Neuron (in vitro differentiated cells): ENCODE results near the gene PDLIM5.

ENCODE experiments used
- H2AFZ ChIP-seq: one replicate; pipeline ENCODE4 v1.6.1; 2013; ENCODE audit warnings: low read depth, mild to moderate bottlenecking, inconsistent platforms, low read length, moderate library complexity
- H3K27me3 ChIP-seq: one replicate; pipeline ENCODE4 v1.6.1; 2013; ENCODE audit warnings: low read length; ENCODE audit not compliant: insufficient read depth
- H3K36me3 ChIP-seq: one replicate; pipeline ENCODE4 v1.6.1; 2013; ENCODE audit warnings: low read length; ENCODE audit not compliant: insufficient read depth
- H3K4me1 ChIP-seq: one replicate; pipeline ENCODE4 v1.6.1; 2013; ENCODE audit warnings: low read length; ENCODE audit not compliant: insufficient read depth
- H3K4me3 ChIP-seq: 2 replicates; pipeline ENCODE4 v1.5.1; 2013; ENCODE audit warnings: mild to moderate bottlenecking, low read length, moderate library complexity
- H3K9me3 ChIP-seq: one replicate; pipeline ENCODE4 v1.6.1; 2013; ENCODE audit warnings: low read length

Gene PDLIM5

DNA sequence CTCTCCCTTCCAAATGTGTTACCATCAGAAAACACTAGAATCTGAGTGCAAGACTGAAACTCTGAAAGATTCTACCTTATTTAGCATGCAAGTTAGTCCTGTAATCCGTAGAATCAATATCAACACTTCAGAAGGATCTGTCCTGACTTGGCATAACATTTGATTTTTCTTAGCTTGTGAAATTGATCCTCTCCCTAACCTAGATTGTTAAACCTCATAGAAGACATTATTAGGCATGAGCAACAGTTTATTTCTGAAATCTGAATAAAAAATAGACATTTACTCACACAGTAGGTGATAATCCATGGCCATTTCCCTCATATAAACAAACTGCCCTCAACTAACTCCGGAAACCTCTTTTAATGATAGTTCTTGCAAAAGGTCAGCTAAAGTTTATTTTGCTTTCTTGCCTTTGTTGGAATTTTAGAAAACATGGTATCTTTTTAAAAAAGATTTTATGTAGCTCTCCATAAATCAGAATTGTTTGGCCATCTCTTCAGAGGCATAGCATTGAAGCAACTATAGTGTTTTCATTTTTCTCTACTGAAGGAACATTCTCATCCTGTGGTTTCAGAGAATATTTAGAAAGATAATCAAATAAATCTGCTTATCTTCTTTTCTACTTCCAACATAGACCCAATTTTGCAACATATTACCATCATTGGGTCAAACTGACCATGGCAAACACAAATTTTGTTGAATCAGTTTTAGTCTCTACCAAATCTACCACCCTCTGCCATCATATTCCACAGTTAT, 38.5 kb upstream of the PDLIM5 start:
- no peaks in the 10 kb centered on the region for H3K4me1 ChIP-seq
- no peak overlapping the region for H3K4me3 ChIP-seq
- H2AFZ ChIP-seq, result peak overlapping the region; percentile 28
- H3K9me3 ChIP-seq, result peaks cover 2% of the 10 kb centered on the region
- no peaks in the 10 kb centered on the region for H3K27me3 ChIP-seq
- H3K36me3 ChIP-seq, result no peaks in the 10 kb centered on the region

DNA sequence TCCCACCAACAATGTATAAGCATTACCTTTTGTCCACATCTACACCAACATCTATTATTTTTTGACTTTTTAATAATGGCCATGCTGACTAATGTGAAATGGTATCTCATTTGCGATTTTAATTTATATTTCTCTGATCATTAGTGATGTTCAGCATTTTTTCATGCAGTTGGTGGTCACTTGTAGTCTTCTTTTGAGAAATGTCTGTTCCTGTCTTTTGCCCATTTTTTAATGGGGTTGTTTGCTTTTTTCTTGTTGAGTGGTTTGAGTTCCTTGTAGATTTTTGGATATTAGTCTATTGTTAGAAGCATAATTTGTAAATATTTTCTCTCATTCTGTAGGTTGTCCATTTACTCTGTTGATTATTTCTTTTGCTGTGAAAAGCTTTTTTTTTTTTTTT, 36.8 kb upstream of the PDLIM5 start:
- no peak overlapping the region for H3K4me3 ChIP-seq
- H3K27me3 ChIP-seq, result no peaks in the 10 kb centered on the region
- H3K36me3 ChIP-seq, result no peaks in the 10 kb centered on the region
- H3K4me1 ChIP-seq, result no peaks in the 10 kb centered on the region
- no peak overlapping the region for H2AFZ ChIP-seq
- H3K9me3 ChIP-seq, result peaks cover 2% of the 10 kb centered on the region

DNA sequence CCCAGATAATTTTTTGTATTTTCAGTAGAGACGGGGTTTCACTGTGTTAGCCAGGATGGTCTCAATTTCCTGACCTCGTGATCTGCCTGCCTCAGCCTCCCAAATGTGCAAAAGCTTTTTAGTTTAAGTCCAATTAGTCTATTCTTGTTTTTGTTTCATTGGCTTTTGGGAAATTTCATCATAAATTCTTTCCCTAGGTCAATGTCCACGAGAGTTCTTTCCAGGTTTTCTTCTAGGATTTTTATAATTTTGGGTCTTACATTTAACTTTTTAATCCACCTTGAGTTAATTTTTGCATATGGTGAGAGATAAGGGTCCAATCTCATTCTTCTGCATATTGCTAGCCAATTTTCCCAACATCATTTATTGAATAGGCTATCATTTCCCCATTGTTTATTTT, 36.3 kb upstream of the PDLIM5 start:
- Histone ChIP-seq H3K4me1 (no peaks in the 10 kb centered on the region), H3K4me3 (no peak overlapping the region), H3K36me3 (no peaks in the 10 kb centered on the region), H3K9me3 (peaks cover 2% of the 10 kb centered on the region), H2AFZ (no peak overlapping the region), H3K27me3 (no peaks in the 10 kb centered on the region)

DNA sequence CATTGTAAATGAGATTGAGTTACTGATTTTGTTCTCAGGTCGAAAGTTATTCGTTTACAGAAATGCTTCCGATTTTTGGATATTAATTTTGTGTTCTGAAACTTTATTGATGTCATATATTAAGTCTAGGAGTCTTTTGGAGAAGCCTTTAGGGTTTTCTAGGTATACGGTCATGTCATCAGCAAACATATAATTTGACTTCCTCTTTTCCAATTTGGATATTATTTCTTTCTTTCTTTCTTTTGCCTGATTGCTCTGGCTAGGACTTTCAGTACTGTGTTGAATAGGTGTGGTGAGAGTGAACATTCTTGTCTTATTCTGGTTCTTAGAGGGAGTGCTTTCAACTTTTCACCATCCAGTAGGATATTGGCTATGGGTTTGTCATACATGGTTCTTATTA, 35.4 kb upstream of the PDLIM5 start:
- Histone ChIP-seq H3K9me3 (peaks cover 2% of the 10 kb centered on the region), H3K36me3 (no peaks in the 10 kb centered on the region), H3K4me1 (no peaks in the 10 kb centered on the region)

DNA sequence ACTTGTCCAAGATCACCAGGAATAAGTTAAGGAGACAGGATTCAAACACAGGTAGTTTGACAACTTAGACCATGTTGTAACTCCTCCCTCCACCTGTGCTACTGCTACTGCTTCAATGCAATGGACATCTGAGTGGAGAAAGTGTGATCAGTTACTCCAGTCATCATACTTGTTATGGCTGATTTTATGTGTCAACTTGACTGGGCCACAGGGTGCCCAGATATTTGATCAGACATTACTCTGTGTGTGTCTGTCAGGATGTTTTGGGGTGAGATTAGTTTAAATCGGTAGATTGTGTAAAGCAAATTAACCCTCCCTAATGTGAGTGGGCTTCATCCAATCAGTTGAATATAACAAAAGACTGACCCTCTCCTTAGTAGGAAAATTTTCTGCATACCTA, 34.8 kb upstream of the PDLIM5 start:
- Histone ChIP-seq H2AFZ (no peak overlapping the region), H3K9me3 (peaks cover 2% of the 10 kb centered on the region), H3K4me1 (no peaks in the 10 kb centered on the region), H3K4me3 (no peak overlapping the region), H3K27me3 (no peaks in the 10 kb centered on the region), H3K36me3 (no peaks in the 10 kb centered on the region)

More for the DNA sequence above, 35.4 kb upstream of the PDLIM5 start:
- no peaks in the 10 kb centered on the region for H3K27me3 ChIP-seq
- H2AFZ ChIP-seq, result no peak overlapping the region
- no peak overlapping the region for H3K4me3 ChIP-seq

DNA sequence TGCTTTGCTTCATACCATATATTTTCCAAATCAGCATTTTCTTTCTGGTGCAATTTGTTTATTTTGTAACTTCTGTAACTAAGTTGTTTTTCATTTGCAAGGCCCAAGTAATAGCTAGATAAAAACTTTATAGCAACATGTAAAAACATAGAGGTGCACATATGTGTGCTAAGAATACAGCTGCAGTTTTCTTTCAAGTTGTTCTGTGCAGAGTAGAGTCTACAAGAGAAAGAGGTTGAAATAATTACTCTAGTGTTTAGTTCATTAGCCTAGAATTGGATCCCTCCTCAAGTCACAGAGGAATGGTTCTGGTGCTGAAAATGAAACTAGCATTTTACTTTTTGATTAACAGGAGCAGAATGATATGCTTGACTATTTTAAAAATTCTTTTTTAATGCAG, 32.2 kb upstream of the PDLIM5 start:
- Histone ChIP-seq H3K9me3 (no peaks in the 10 kb centered on the region), H3K36me3 (no peaks in the 10 kb centered on the region)

DNA sequence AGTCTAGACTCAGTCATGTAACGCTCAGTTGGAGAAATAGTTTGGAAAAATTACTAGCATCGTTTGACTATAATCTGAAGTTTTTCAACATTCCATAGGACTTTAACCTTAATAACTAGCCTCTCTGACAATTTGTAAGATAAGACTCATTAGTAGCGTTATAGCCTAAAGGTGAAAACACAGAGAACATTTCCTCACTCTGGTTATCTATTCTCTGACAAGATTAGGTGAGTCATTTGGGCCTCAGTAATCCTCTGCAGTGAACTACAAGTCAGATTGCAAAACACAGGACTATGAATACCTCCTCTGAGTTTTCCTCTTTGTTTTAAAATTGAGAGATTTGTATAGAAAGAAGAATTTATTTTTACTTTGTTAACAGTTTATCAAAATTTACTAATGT, 31.8 kb upstream of the PDLIM5 start:
- Histone ChIP-seq H2AFZ (no peak overlapping the region), H3K27me3 (no peaks in the 10 kb centered on the region), H3K4me1 (no peaks in the 10 kb centered on the region), H3K36me3 (no peaks in the 10 kb centered on the region), H3K4me3 (no peak overlapping the region), H3K9me3 (no peaks in the 10 kb centered on the region)

More for the DNA sequence above, 32.2 kb upstream of the PDLIM5 start:
- Histone ChIP-seq H3K4me1 (no peaks in the 10 kb centered on the region), H2AFZ (no peak overlapping the region), H3K27me3 (no peaks in the 10 kb centered on the region), H3K4me3 (no peak overlapping the region)

DNA sequence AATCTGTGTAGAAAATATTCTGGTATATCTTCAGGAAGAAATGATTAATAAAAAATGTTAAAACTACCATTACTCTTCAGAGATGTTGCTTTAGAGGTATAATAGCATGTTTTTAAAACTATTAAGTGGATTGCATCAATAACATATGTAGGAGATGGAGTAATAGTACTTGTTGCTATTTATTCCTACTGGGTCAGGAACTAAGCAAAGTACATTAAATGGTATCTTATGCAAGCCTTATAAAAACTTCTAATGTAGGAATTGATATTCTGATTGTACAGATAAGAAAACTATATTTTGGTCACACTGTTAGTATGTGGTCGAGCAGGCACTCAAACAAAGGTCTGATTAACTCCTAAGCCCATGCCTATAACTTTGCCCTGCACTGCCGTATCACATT, 31.4 kb upstream of the PDLIM5 start:
- Histone ChIP-seq H3K4me3 (no peak overlapping the region), H3K9me3 (no peaks in the 10 kb centered on the region), H3K4me1 (no peaks in the 10 kb centered on the region), H2AFZ (no peak overlapping the region), H3K36me3 (no peaks in the 10 kb centered on the region), H3K27me3 (no peaks in the 10 kb centered on the region)

DNA sequence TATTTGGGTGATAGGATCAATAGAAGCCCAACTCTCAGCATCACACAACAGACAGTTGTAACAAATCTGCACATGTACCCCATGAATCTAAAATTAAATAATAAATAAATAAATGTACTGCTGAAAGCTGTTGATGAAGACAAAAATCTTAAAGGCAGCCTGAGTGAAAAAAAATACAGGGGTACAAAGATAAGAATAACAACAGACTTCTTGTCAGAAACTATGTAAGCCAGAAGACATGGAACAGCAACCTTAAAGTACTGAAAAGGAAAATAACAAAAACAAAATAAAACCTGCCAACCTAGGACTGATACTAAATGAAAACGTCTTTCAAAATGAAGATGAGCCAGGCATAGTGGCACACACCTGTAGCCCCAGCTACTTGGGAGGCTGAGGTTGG, 25.0 kb upstream of the PDLIM5 start:
- no peak overlapping the region for H3K4me3 ChIP-seq
- no peak overlapping the region for H2AFZ ChIP-seq
- no peaks in the 10 kb centered on the region for H3K36me3 ChIP-seq
- peaks cover 5% of the 10 kb centered on the region for H3K9me3 ChIP-seq
- H3K4me1 ChIP-seq, result no peaks in the 10 kb centered on the region
- H3K27me3 ChIP-seq, result no peaks in the 10 kb centered on the region

DNA sequence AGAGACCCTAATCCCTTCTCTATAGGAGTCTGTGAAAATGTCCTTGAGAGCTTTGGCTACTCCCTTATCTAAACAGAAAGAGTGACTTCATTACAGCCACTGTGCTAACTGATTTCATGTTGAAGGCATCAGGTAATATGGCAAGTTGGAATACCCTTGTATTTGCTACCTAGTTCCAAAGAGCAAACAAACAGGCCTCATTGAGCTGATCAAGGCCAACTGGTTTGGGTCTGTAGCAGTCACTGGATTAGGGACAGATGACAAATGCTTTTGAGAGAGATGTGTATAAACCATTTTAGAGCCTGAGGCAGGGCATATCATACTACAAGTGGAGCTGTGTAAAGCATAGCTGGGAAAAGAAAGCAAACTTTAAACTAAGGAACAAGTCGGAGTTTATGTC, 22.9 kb upstream of the PDLIM5 start:
- Histone ChIP-seq H2AFZ (no peak overlapping the region), H3K4me1 (no peaks in the 10 kb centered on the region), H3K9me3 (peaks cover 5% of the 10 kb centered on the region), H3K27me3 (no peaks in the 10 kb centered on the region), H3K4me3 (no peak overlapping the region), H3K36me3 (no peaks in the 10 kb centered on the region)

DNA sequence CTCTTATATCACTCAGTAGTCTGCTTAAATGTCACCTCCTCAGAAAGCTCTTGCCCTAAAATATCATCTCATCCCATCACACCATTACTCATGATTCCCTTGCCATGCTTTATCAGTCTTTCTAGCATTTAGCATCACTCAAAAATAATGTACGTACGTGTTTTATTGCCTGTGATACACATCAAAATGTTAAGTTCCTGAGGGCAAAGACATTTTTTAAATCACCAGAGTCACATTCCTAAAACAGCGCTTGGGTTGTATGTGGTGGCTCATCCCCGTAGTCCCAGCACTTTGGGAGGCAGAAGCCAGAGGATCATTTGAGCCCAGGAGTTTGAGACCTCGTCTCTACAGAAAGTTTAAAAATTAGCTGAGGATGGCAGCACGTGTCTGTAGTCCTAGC, 21.3 kb upstream of the PDLIM5 start:
- H3K36me3 ChIP-seq, result no peaks in the 10 kb centered on the region
- H2AFZ ChIP-seq, result no peak overlapping the region
- H3K4me1 ChIP-seq, result no peaks in the 10 kb centered on the region
- no peak overlapping the region for H3K4me3 ChIP-seq
- H3K27me3 ChIP-seq, result no peaks in the 10 kb centered on the region
- peaks cover 5% of the 10 kb centered on the region for H3K9me3 ChIP-seq

DNA sequence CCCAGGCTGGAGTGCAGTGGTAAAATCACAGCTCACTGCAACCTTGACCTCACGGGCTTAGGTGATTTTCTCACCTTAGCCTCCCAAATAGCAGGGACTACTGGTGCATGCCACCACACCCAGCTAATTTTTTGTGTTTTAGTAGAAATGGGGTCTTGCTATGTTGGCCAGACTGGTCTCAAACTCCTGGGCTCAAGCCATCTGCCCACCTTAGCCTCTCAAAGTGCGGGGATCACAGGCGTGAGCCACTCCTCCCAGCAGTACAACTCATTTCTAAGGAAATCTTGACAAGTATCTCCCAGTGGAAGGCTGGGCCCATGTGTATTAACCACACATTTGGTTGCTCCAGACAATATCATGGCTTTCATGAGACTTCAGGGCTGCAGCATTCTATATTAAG, 20.4 kb upstream of the PDLIM5 start:
- Histone ChIP-seq H3K9me3 (peaks cover 2% of the 10 kb centered on the region), H3K4me1 (no peaks in the 10 kb centered on the region), H3K36me3 (no peaks in the 10 kb centered on the region), H2AFZ (no peak overlapping the region), H3K4me3 (no peak overlapping the region), H3K27me3 (no peaks in the 10 kb centered on the region)

DNA sequence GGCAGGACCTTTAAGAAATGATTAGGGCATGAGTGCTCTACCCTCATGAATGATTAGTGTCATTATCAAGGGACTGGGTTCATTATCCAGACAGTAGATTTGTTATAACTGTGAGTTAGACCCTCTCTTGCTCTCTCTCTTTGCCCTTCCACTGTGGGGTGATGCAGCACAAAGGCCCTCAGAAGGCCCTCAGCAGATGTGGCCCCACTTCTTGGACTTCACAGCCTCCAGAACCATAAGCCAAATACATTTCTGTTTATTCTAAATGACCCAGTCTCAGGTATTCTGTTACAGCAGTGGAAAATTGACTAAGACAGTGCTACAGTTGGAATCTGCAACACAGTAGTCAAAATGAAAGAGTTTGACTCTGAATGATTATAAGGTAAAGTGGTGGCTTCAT, 17.2 kb upstream of the PDLIM5 start:
- H3K36me3 ChIP-seq, result no peaks in the 10 kb centered on the region
- H3K4me3 ChIP-seq, result no peak overlapping the region
- no peak overlapping the region for H2AFZ ChIP-seq
- H3K9me3 ChIP-seq, result no peaks in the 10 kb centered on the region
- H3K4me1 ChIP-seq, result no peaks in the 10 kb centered on the region
- H3K27me3 ChIP-seq, result no peaks in the 10 kb centered on the region

DNA sequence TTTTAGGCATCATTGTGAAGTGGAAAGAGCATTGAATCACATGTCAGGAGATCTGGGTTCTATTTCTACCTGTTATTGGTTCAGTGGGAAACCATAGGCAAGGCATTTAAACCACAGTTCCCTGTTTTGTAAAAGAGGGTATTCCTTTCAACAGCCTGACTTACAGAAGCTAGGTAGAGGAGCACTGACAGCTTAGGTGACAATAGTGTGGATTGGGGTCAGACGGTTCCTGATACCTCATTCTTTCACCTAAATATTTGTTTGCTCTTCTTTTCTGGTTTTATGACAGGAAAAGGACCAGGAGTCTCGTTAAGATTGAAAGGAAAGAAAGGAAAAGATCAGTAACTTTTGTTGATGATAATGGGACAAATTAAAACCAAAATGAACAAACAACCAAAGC, 15.9 kb upstream of the PDLIM5 start:
- H3K9me3 ChIP-seq, result no peaks in the 10 kb centered on the region
- peaks cover 1% of the 10 kb centered on the region for H3K4me1 ChIP-seq
- no peak overlapping the region for H2AFZ ChIP-seq
- no peaks in the 10 kb centered on the region for H3K27me3 ChIP-seq
- H3K4me3 ChIP-seq, result no peak overlapping the region
- H3K36me3 ChIP-seq, result no peaks in the 10 kb centered on the region
